NB4 (cell line): ENCODE data around the gene ITPR2.

Experiments used
- CTCF ChIP-seq: IDR thresholded peaks from one replicate; pipeline ENCODE4 v1.5.1; 2012; ENCODE audit warnings: low read depth, low read length
- MAX ChIP-seq: IDR thresholded peaks from 2 replicates; pipeline ENCODE4 v1.6.1; 2011; ENCODE audit warnings: low read depth, low read length
- POLR2A ChIP-seq: IDR thresholded peaks from 2 replicates; pipeline ENCODE4 v1.6.1; 2011; ENCODE audit warnings: mild to moderate bottlenecking; ENCODE audit not compliant: insufficient read length; ENCODE audit errors: extremely low read depth

GRCh38 chr12:26429070-26429691 lies 403.8 kb downstream of the ITPR2 start:
- TF ChIP-seq CTCF (no peak), MAX (no peak), POLR2A (no peak)
